CD4-positive, alpha-beta T cell treated with Interleukin-17A for 1 hour (primary cell): ENCODE measurements around the gene PACSIN2.
A peak's percentile ranks its signal among the peaks of the same experiment; 100 is the strongest.

Experiments used
- DNase-seq: peaks from one replicate; pipeline ENCODE4 v3.0.0-alpha.2; 2020

The PACSIN2 gene

GRCh38 chr22:42878561-42879305 is 136.2 kb downstream of the PACSIN2 start:
- no peak for DNase-seq

GRCh38 chr22:42877597-42878340 is 137.2 kb downstream of the PACSIN2 start:
- DNase-seq = no peak

GRCh38 chr22:42877158-42877557 is 137.8 kb downstream of the PACSIN2 start:
- DNase-seq = no peak

GRCh38 chr22:42876041-42876440 is 138.9 kb downstream of the PACSIN2 start:
- no peak for DNase-seq

GRCh38 chr22:42874010-42874409 is 140.9 kb downstream of the PACSIN2 start:
- DNase-seq = no peak

GRCh38 chr22:42873356-42873755 is 141.6 kb downstream of the PACSIN2 start:
- DNase-seq = no peak

GRCh38 chr22:42872821-42873220 is 142.1 kb downstream of the PACSIN2 start:
- no peak for DNase-seq

GRCh38 chr22:42871146-42872050 is 143.6 kb downstream of the PACSIN2 start:
- no peak for DNase-seq

- no peak for DNase-seq
These were observed 145.0 kb downstream of the PACSIN2 start for GRCh38 chr22:42869888-42870480.

GRCh38 chr22:42869463-42869862 is 145.5 kb downstream of the PACSIN2 start:
- no peak for DNase-seq

GRCh38 chr22:42868751-42869251 is 146.1 kb downstream of the PACSIN2 start:
- DNase-seq = no peak

GRCh38 chr22:42866100-42866499 is 148.8 kb downstream of the PACSIN2 start:
- DNase-seq = no peak

- no peak for DNase-seq
These were observed 149.4 kb downstream of the PACSIN2 start for GRCh38 chr22:42865536-42865935.

GRCh38 chr22:42863349-42863961 is 151.5 kb downstream of the PACSIN2 start:
- DNase-seq = no peak

- no peak for DNase-seq
These were observed 152.8 kb downstream of the PACSIN2 start for GRCh38 chr22:42862045-42862734.

- DNase-seq = no peak
These were observed 154.0 kb downstream of the PACSIN2 start for GRCh38 chr22:42860968-42861367.

- DNase-seq = no peak
These were observed 157.0 kb downstream of the PACSIN2 start for GRCh38 chr22:42857845-42858481.

- peak; percentile 94 for DNase-seq
These were observed 157.9 kb downstream of the PACSIN2 start, which contains the start of gene ARFGAP3 for GRCh38 chr22:42856865-42857704. ARFGAP3 (minus strand) TSS chr22:42857273; CDS start chr22:42857182, 91 bp downstream.

GRCh38 chr22:42856179-42856864 is 158.6 kb downstream of the PACSIN2 start:
- DNase-seq = peak; percentile 64
